Osteoblast (primary cell): Measurements from ENCODE around the gene TMEM183A. TPM values are rescaled to one million over a fixed set of nuclear protein-coding genes. Genes with fewer than 3 reads are reported as not detected.

Experiments used
- DNase-seq: peaks from one replicate; pipeline ENCODE4 v3.0.0; 2011; ENCODE audit warnings: low spot score, mixed read lengths; ENCODE audit not compliant: insufficient read length; ENCODE audit errors: missing footprints
- H2AFZ ChIP-seq: 2 replicates; pipeline ENCODE4 v1.6.0; 2011; ENCODE audit warnings: mild to moderate bottlenecking, low read length
- H3K27ac ChIP-seq: 2 replicates; pipeline ENCODE4 v1.5.1; 2011; ENCODE audit warnings: mild to moderate bottlenecking, low read depth, low read length, moderate library complexity
- H3K27me3 ChIP-seq: 2 replicates; pipeline ENCODE4 v1.6.0; 2012; ENCODE audit warnings: mild to moderate bottlenecking, control low read depth, inconsistent platforms, low read length, moderate library complexity; ENCODE audit not compliant: insufficient read depth
- H3K36me3 ChIP-seq: 2 replicates; pipeline ENCODE4 v1.5.1; 2011; ENCODE audit warnings: mild to moderate bottlenecking, low read length, control low read depth, moderate library complexity; ENCODE audit not compliant: insufficient read depth
- H3K4me1 ChIP-seq: 2 replicates; pipeline ENCODE4 v1.5.1; 2011; ENCODE audit warnings: mild to moderate bottlenecking, low read length, control low read depth, moderate library complexity; ENCODE audit not compliant: insufficient read depth
- H3K4me2 ChIP-seq: 2 replicates; pipeline ENCODE4 v1.6.0; 2011; ENCODE audit warnings: mild to moderate bottlenecking, low read length; ENCODE audit not compliant: insufficient read depth
- H3K4me3 ChIP-seq: fragments of 200-600 bp; sonication (generic); 3 replicates; pipeline ENCODE4 v1.5.1; 2012; ENCODE audit warnings: mild to moderate bottlenecking, low read length, inconsistent platforms; ENCODE audit not compliant: insufficient read depth
- H3K79me2 ChIP-seq: 2 replicates; pipeline ENCODE4 v1.6.0; 2012; ENCODE audit warnings: mild to moderate bottlenecking, low read length, control low read depth, inconsistent platforms; ENCODE audit not compliant: insufficient read depth
- H3K9me3 ChIP-seq: 2 replicates; pipeline ENCODE4 v1.5.1; 2011; ENCODE audit warnings: low read depth, low read length, control low read depth
- H4K20me1 ChIP-seq: 2 replicates; pipeline ENCODE4 v1.6.0; 2012; ENCODE audit warnings: mild to moderate bottlenecking, low read length, control low read depth; ENCODE audit not compliant: insufficient read depth
- total RNA-seq: library from RNA; depleted of rRNA; stranded (reverse); fragments of >200 nt; gene quantifications from 2 replicates; pipeline ENCODE4 v1.2.3, GENCODE V29; 2012
- TF ChIP-seq, protein P1 (sequence below): IDR thresholded peaks from 2 replicates; pipeline ENCODE4 v1.5.1; 2011; ENCODE audit warnings: mild to moderate bottlenecking, low read depth, low read length, moderate library complexity; ENCODE audit errors: extremely low read depth

The TMEM183A gene
- total RNA-seq, 1 donor = 118 TPM

DNA sequence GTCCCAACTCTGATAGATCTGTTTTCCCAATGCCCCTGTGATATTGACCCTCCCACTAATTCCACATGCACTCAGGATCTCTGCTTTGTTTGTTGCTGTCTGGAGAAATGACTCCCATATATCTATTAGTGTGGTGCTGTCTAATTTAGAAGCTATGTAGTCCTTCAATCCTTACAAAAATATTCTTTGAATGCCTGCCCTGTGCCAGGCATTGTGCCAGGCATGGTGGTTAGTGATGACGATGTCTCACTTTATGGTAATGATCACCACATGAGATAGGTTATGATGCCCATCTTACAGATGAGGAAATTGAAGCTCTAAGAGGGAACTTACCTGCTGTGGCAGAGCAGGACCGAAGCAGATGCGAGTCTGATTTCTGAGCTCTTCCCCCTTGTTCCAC lies 65.7 kb downstream of the TMEM183A start:
- Histone ChIP-seq H3K36me3 (no peaks in the 10 kb centered on the region), H3K4me2 (no peak overlapping the region), H3K79me2 (no peaks in the 10 kb centered on the region), H3K9me3 (no peaks in the 10 kb centered on the region), H4K20me1 (no peaks in the 10 kb centered on the region), H3K4me3 (no peak overlapping the region), H2AFZ (no peak overlapping the region), H3K27ac (no peak overlapping the region), H3K27me3 (no peaks in the 10 kb centered on the region), H3K4me1 (no peaks in the 10 kb centered on the region)
- TF ChIP-seq, protein P1, sequence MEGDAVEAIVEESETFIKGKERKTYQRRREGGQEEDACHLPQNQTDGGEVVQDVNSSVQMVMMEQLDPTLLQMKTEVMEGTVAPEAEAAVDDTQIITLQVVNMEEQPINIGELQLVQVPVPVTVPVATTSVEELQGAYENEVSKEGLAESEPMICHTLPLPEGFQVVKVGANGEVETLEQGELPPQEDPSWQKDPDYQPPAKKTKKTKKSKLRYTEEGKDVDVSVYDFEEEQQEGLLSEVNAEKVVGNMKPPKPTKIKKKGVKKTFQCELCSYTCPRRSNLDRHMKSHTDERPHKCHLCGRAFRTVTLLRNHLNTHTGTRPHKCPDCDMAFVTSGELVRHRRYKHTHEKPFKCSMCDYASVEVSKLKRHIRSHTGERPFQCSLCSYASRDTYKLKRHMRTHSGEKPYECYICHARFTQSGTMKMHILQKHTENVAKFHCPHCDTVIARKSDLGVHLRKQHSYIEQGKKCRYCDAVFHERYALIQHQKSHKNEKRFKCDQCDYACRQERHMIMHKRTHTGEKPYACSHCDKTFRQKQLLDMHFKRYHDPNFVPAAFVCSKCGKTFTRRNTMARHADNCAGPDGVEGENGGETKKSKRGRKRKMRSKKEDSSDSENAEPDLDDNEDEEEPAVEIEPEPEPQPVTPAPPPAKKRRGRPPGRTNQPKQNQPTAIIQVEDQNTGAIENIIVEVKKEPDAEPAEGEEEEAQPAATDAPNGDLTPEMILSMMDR = no peak
- DNase-seq = no peak

DNA sequence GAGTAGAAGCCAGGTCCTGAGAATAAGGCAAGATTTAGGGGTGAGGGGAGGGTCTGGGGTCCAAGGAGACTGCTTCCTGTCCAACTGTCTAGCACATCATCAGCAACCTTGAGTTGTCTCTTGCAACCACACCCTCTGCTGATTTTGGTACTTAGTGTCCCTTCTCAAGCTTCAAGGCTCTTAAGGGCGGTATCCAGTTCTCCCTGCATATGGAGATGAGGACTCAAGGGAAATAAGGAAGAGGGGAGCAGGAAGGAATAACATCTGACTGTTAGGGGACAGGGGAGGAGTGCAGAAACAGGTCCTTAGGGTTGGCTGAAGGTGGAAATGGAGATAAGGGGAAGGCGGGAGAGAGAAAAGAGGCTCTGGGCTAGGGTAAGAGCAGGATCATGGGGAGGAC lies 66.3 kb downstream of the TMEM183A start:
- TF ChIP-seq, protein P1 = no peak
- DNase-seq = peak; percentile 71
- Histone ChIP-seq H3K4me2 (no peak overlapping the region), H3K9me3 (no peaks in the 10 kb centered on the region), H3K27me3 (no peaks in the 10 kb centered on the region), H3K79me2 (no peaks in the 10 kb centered on the region), H2AFZ (no peak overlapping the region), H3K4me1 (no peaks in the 10 kb centered on the region), H3K36me3 (no peaks in the 10 kb centered on the region), H4K20me1 (no peaks in the 10 kb centered on the region), H3K4me3 (no peak overlapping the region), H3K27ac (no peak overlapping the region)

Other genes with a start within 250 kb of the TMEM183A start
- gene KDM5B, start 199.0 kb upstream of the TMEM183A start, total RNA-seq = 113 and 124 TPM in 2 replicates
- 0.29 and 0.72 TPM in 2 replicates for gene PCAT6, start 196.4 kb upstream of the TMEM183A start, total RNA-seq
- gene RABIF, start 118.2 kb upstream of the TMEM183A start, total RNA-seq = 7.2 and 8.0 TPM in 2 replicates
- 23.2 and 28.0 TPM in 2 replicates for gene KLHL12, start 80.1 kb upstream of the TMEM183A start, total RNA-seq
- gene ADIPOR1, start 49.1 kb upstream of the TMEM183A start, total RNA-seq = 91.9 and 104 TPM in 2 replicates
- 49.2 and 60.8 TPM in 2 replicates for gene CYB5R1, start 40.1 kb upstream of the TMEM183A start, total RNA-seq
- gene PPFIA4, start 19.1 kb downstream of the TMEM183A start, total RNA-seq = 8.0 and 10.9 TPM in 2 replicates
- not detected in 2 replicates for gene MYOG, start 78.6 kb downstream of the TMEM183A start, total RNA-seq
- 4.0 and 9.1 TPM in 2 replicates for gene ADORA1, start 120.4 kb downstream of the TMEM183A start, total RNA-seq
- under 0.01 and 0.29 TPM in 2 replicates for gene MYBPH, start 168.5 kb downstream of the TMEM183A start, total RNA-seq
- 273 and 932 TPM in 2 replicates for gene CHI3L1, start 179.3 kb downstream of the TMEM183A start, total RNA-seq
- under 0.01 TPM in 1 of 2 replicates, not detected in the other for gene CHIT1, start 222.3 kb downstream of the TMEM183A start, total RNA-seq